ENCODE measurements around the gene MTFMT.

DNA sequence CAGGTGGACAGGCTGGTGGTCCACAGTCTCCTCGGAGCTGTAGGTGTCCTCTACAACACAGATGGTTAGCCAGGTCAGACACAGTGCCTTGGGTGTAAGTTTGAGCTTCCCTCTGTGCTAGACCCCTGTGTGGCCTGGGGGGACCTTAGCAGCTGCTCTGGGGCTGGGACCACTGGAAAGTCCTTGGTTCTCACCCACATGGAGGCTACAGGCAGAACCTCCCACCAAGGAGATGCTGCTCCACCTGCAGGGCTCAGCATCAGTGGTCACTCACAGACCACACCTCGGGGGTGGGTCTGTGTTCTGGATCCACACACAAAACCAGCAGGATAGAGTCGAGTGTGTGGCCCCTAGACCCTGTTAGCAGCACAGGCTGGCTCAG lies 29.9 kb upstream of the MTFMT start:
- TF ChIP-seq FOS (IDR thresholded peaks at IDR 0.05; ENCODE audit: low read depth, low read length) (no peak), SMC3 (IDR thresholded peaks at IDR 0.05; ENCODE audit: low read depth, low read length) (no peak)
- TF ChIP-seq, protein P1, sequence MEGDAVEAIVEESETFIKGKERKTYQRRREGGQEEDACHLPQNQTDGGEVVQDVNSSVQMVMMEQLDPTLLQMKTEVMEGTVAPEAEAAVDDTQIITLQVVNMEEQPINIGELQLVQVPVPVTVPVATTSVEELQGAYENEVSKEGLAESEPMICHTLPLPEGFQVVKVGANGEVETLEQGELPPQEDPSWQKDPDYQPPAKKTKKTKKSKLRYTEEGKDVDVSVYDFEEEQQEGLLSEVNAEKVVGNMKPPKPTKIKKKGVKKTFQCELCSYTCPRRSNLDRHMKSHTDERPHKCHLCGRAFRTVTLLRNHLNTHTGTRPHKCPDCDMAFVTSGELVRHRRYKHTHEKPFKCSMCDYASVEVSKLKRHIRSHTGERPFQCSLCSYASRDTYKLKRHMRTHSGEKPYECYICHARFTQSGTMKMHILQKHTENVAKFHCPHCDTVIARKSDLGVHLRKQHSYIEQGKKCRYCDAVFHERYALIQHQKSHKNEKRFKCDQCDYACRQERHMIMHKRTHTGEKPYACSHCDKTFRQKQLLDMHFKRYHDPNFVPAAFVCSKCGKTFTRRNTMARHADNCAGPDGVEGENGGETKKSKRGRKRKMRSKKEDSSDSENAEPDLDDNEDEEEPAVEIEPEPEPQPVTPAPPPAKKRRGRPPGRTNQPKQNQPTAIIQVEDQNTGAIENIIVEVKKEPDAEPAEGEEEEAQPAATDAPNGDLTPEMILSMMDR (conservative IDR thresholded peaks at IDR 0.05; ENCODE audit: low read depth, low read length) = no peak

Measured in IMR-90 (cell line).